HL-60 (cell line): Measurements from ENCODE around the gene TTC27.

Source experiments
- POLR2AphosphoS5 ChIP-seq: IDR thresholded peaks from 2 replicates; pipeline ENCODE4 v1.6.1; 2012; ENCODE audit warnings: low read depth
- SPI1 ChIP-seq: IDR thresholded peaks from 2 replicates; pipeline ENCODE4 v1.6.1; 2012; ENCODE audit warnings: low read depth, mild to moderate bottlenecking, borderline replicate concordance
- TF ChIP-seq, protein P1 (sequence below): IDR thresholded peaks from one replicate; pipeline ENCODE4 v1.5.1; 2011; ENCODE audit warnings: low read length, control low read depth, inconsistent platforms; ENCODE audit not compliant: insufficient read depth

DNA sequence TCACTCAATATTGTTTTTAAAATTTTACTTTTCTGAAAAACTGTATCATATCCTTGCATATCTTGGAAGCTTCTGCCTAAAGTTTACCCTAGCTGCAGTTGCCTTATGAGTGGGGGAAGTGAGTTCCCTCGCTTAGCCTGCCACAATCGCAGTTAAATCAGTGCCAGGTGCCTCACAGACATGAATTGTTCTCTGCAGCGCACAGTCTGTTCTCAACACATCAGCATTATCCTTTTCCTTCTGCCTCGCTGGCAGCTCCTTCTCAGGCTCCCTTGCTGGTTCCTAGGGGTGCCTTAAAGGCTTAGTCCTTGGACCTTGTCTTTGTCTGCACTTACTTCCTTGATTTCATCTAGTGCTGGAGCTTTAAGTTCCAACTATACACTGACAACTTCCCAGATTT lies 132.8 kb downstream of the TTC27 start:
- TF ChIP-seq SPI1: no peak
- TF ChIP-seq, protein P1, sequence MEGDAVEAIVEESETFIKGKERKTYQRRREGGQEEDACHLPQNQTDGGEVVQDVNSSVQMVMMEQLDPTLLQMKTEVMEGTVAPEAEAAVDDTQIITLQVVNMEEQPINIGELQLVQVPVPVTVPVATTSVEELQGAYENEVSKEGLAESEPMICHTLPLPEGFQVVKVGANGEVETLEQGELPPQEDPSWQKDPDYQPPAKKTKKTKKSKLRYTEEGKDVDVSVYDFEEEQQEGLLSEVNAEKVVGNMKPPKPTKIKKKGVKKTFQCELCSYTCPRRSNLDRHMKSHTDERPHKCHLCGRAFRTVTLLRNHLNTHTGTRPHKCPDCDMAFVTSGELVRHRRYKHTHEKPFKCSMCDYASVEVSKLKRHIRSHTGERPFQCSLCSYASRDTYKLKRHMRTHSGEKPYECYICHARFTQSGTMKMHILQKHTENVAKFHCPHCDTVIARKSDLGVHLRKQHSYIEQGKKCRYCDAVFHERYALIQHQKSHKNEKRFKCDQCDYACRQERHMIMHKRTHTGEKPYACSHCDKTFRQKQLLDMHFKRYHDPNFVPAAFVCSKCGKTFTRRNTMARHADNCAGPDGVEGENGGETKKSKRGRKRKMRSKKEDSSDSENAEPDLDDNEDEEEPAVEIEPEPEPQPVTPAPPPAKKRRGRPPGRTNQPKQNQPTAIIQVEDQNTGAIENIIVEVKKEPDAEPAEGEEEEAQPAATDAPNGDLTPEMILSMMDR: no peak
- no peak for TF ChIP-seq POLR2AphosphoS5
